Esophagus muscularis mucosa (tissue), 4 donors: Measurements from ENCODE around the gene HTR4. TPM values are rescaled to one million over a fixed set of nuclear protein-coding genes. Genes with fewer than 3 reads are reported as not detected.

Source experiments
- DNase-seq: peaks from one replicate; pipeline ENCODE4 v3.0.0-alpha.2; 2017; ENCODE audit errors: extremely low spot score
- H3K27ac ChIP-seq, 4 donors: fragments of 200-600 bp; sonication (generic); replicated peaks in 1 of 4; 1 replicate in 3 of 4; 2 replicates in 1 of 4; pipeline ENCODE4 v1.5.1; 2016 to 2019; ENCODE audit warnings: mild to moderate bottlenecking in 1 of 4
- H3K27me3 ChIP-seq, 4 donors: fragments of 200-600 bp; sonication (generic); one replicate each; pipeline versions ENCODE4 v1.5.1 to v1.6.0; 2016 to 2019
- H3K36me3 ChIP-seq, 4 donors: fragments of 200-600 bp; sonication (generic); one replicate each; pipeline ENCODE4 v1.5.1; 2016 to 2019
- H3K4me1 ChIP-seq, 4 donors: fragments of 200-600 bp; sonication (generic); one replicate each; pipeline ENCODE4 v1.5.1; 2016 to 2019
- H3K4me3 ChIP-seq, 4 donors: fragments of 200-600 bp; sonication (generic); 1 replicate in 2 of 4; 2 replicates in 2 of 4; pipeline ENCODE4 v1.5.1; 2016 to 2019; ENCODE audit warnings: mild to moderate bottlenecking in 4 of 4, moderate library complexity in 1 of 4
- H3K9me3 ChIP-seq, 4 donors: fragments of 200-600 bp; sonication (generic); 1 replicate in 3 of 4; 2 replicates in 1 of 4; pipeline ENCODE4 v1.5.1; 2016 to 2019
- CTCF ChIP-seq, 3 experiments: fragments of 200-600 bp in 2 of 3; fragments of 450-650 bp in 1 of 3; sonication (generic) in 2 of 3; IDR thresholded peaks; one replicate each; pipeline ENCODE4 v1.5.1; 2017 to 2019; ENCODE audit warnings: antibody characterized with exemption in 3 of 3, mild to moderate bottlenecking in 2 of 3, moderate library complexity in 1 of 3
- EP300 ChIP-seq: sonication (generic); formaldehyde crosslinking; IDR thresholded peaks from one replicate; pipeline ENCODE4 v1.6.1; 2017; ENCODE audit warnings: antibody characterized with exemption
- POLR2A ChIP-seq: fragments of 450-650 bp; IDR thresholded peaks from one replicate; pipeline ENCODE4 v1.6.1; 2017; ENCODE audit warnings: antibody characterized with exemption, moderate library complexity, mild to moderate bottlenecking, low read depth
- POLR2AphosphoS5 ChIP-seq, 2 donors: sonication (generic); formaldehyde crosslinking; IDR thresholded peaks; one replicate each; pipeline ENCODE4 v1.6.1; 2017; ENCODE audit warnings: antibody characterized with exemption in 2 of 2
- WGBS: methylation state at CpG from one replicate; pipeline ENCODE4 v1.1.5; 2018; 5-methylcytosine and 5-hydroxymethylcytosine counted together
- intact Hi-C: fragments of 100-400 bp; cut with DNase I; formaldehyde crosslinking; loops from one replicate; pipeline ENCODE4 v1.15.1; 2023
- total RNA-seq, 4 donors: library from RNA; depleted of rRNA; stranded (reverse); fragments of >200 nt; gene quantifications; one replicate each; pipeline versions ENCODE4 v1.1.0 to v1.2.1, GENCODE V29; 2016

HTR4 gene
- total RNA-seq, 4 donors from 2014 or later: 0.23 to 0.42 TPM; not detected in 2

- intact Hi-C loops: no loop called here
- Histone ChIP-seq H3K4me1 (no peaks in the 10 kb centered on the region), H3K27me3 (no peaks in the 10 kb centered on the region), H3K4me3 (no peak overlapping the region), H3K36me3 (no peaks in the 10 kb centered on the region), H3K9me3 (peaks cover 0 to 4% (median 0%) of the 10 kb centered on the region in 4 donors), H3K27ac (no peak overlapping the region)
- no peak for TF ChIP-seq POLR2A
- TF ChIP-seq POLR2AphosphoS5 (IDR thresholded peaks at IDR 0.05): no peak
- no peak for TF ChIP-seq CTCF (IDR thresholded peaks at IDR 0.05)
- TF ChIP-seq EP300: no peak
- DNase-seq: no peak
Observed at GRCh38 chr5:148584103-148584502, 70.2 kb downstream of the HTR4 start.

- no peak overlapping the region for H3K4me3 ChIP-seq
- 70% methylated on average over 2 of the region's 2 CpGs for WGBS
Observed at GRCh38 chr5:148583421-148583965, 70.8 kb downstream of the HTR4 start.

GRCh38 chr5:148574167-148574566, 80.2 kb downstream of the HTR4 start:
- Histone ChIP-seq H3K9me3 (no peaks in the 10 kb centered on the region), H3K4me3 (no peak overlapping the region), H3K27me3 (no peaks in the 10 kb centered on the region), H3K36me3 (no peaks in the 10 kb centered on the region), H3K27ac (no peak overlapping the region), H3K4me1 (no peaks in the 10 kb centered on the region)
- TF ChIP-seq CTCF (IDR thresholded peaks at IDR 0.05): no peak
- no peak for TF ChIP-seq POLR2AphosphoS5 (IDR thresholded peaks at IDR 0.05)
- TF ChIP-seq POLR2A: no peak
- TF ChIP-seq EP300: no peak
- 79% methylated on average over 4 of the region's 4 CpGs for WGBS
- no peak for DNase-seq
- intact Hi-C loops: no loop called here

More at GRCh38 chr5:148583421-148583965, 70.8 kb downstream of the HTR4 start:
- intact Hi-C loops: no loop called here
- no peak for DNase-seq
- Histone ChIP-seq H3K36me3 (no peaks in the 10 kb centered on the region), H3K27ac (no peak overlapping the region), H3K27me3 (no peaks in the 10 kb centered on the region), H3K4me1 (no peaks in the 10 kb centered on the region), H3K9me3 (peaks cover 0 to 4% (median 0%) of the 10 kb centered on the region in 4 donors)
- TF ChIP-seq POLR2A: no peak
- no peak for TF ChIP-seq CTCF (IDR thresholded peaks at IDR 0.05)
- TF ChIP-seq POLR2AphosphoS5 (IDR thresholded peaks at IDR 0.05): no peak
- no peak for TF ChIP-seq EP300

- TF ChIP-seq CTCF (IDR thresholded peaks at IDR 0.05) (no peak), POLR2AphosphoS5 (IDR thresholded peaks at IDR 0.05) (no peak), POLR2A (no peak), EP300 (no peak)
- Histone ChIP-seq H3K36me3 (no peaks in the 10 kb centered on the region), H3K4me1 (no peaks in the 10 kb centered on the region), H3K9me3 (no peaks in the 10 kb centered on the region), H3K4me3 (no peak overlapping the region), H3K27me3 (no peaks in the 10 kb centered on the region), H3K27ac (no peak overlapping the region)
- no peak for DNase-seq
- 71% methylated on average over 1 of the region's 1 CpG for WGBS
- intact Hi-C loops: no loop called here
Observed at GRCh38 chr5:148573374-148573773, 81.0 kb downstream of the HTR4 start.

GRCh38 chr5:148569948-148570347, 84.4 kb downstream of the HTR4 start:
- no peaks in the 10 kb centered on the region for H3K27me3 ChIP-seq
- DNase-seq: no peak
- no peak for TF ChIP-seq POLR2A
- TF ChIP-seq POLR2AphosphoS5 (IDR thresholded peaks at IDR 0.05): no peak
- no peak for TF ChIP-seq CTCF (IDR thresholded peaks at IDR 0.05)
- TF ChIP-seq EP300: no peak
- intact Hi-C loops: no loop called here
- no peaks in the 10 kb centered on the region for H3K9me3 ChIP-seq
- H3K4me3 ChIP-seq: no peak overlapping the region
- H3K36me3 ChIP-seq: no peaks in the 10 kb centered on the region
- no peak overlapping the region for H3K27ac ChIP-seq
- no peaks in the 10 kb centered on the region for H3K4me1 ChIP-seq
